ENCODE data around the gene EGLN3. TPM values are rescaled to one million over a fixed set of nuclear protein-coding genes. Genes with fewer than 3 reads are reported as not detected.
A peak's percentile ranks its signal among the peaks of the same experiment; 100 is the strongest.

The EGLN3 gene
- total and polyA plus RNA-seq, 2 of the 13 experiments (the other 11 are each of a cell fraction or from before 2014, with no cell fraction given) = 0.18 to 27.3 TPM

GRCh38 chr14:33956640-33957039, 5.8 kb upstream of the EGLN3 start:
- Histone ChIP-seq H3K4me2 (ENCODE audit: low read depth, low read length) (no peak overlapping the region), H3K4me3 (replicated peaks in 1 of 3; ENCODE audit: insufficient read depth in 1 of 3, low read depth in 2 of 3, low read length in 3 of 3) (no peak overlapping the region)
- CTCF ChIA-PET (ENCODE audit: low intra/inter-chr PET ratio, low total read pairs) = interaction anchor here (1.3 kb wide), 1 partner anchor 141 kb away, joined by 3 read pairs; no protein-coding TSS in a partner anchor

DNA sequence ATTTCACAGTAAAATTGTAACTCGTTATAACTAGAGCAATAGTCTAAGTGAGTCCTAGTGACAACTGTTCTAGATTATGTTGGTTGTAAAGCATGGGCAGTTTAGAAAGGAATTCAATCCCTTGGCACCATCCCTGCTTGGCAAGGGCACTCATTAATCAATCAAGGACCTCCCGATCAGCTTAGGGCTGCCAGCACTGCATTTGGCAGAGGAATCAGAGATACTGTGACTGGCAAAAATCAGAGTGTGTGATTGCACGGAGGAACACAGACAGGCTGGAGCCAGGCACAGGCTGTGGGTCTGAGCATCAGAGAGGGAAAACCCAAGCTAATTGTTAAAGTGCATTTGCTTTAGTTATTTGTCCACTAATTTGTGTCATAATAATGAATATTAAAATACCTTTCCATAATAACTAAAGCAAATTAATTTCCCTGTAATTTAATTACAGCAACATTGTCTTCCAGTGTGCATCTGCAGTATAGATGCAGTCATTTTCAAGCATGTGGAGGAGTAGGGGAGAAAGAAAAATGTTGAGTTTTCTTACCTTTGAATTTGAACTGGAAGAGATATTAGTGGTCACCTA, 3.2 kb upstream of the EGLN3 start:
- ATAC-seq (no peak), DNase-seq (ENCODE audit: low spot score) (no peak), FAIRE-seq (no peak)
- ChIA-PET CTCF (ENCODE audit: low intra/inter-chr PET ratio, low total read pairs) (no interaction called here), POLR2A (no interaction called here)
- Histone ChIP-seq H3K27me3 (ENCODE audit: control insufficient read depth in 1 of 2, insufficient read depth in 2 of 2, low read length in 2 of 2) (peaks cover 2 to 59% of the 10 kb centered on the region in 2 experiments; a peak in 3 of 5 replicates), H2AFZ (ENCODE audit: low read length) (no peak overlapping the region), H3K4me3 (replicated peaks in 1 of 3; ENCODE audit: insufficient read depth in 1 of 3, low read depth in 2 of 3, low read length in 3 of 3) (no peak overlapping the region), H3K9me3 (ENCODE audit: low read length) (no peaks in the 10 kb centered on the region), H3K9ac (ENCODE audit: insufficient read depth, low read depth, low read length) (no peak overlapping the region), H3K27ac (ENCODE audit: extremely low read length, insufficient read depth, low read length) (no peak overlapping the region), H3K36me3 (replicated peaks in 1 of 2; ENCODE audit: control insufficient read depth in 1 of 2, insufficient read depth in 2 of 2, low read length in 2 of 2) (no peaks in the 10 kb centered on the region), H3K4me1 (ENCODE audit: insufficient read depth, low read length) (peaks cover 9% of the 10 kb centered on the region), H3K4me2 (ENCODE audit: low read depth, low read length) (no peak overlapping the region), H4K20me1 (ENCODE audit: insufficient read depth, low read length) (peaks cover 7% of the 10 kb centered on the region; the same call in 1 of the 2 replicates), H3K79me2 (ENCODE audit: insufficient read depth, low read length) (peaks cover 12% of the 10 kb centered on the region)
- intact Hi-C loops (cut with micrococcal nuclease; ENCODE audit: unreplicated experiment) (loop anchor here (5.0 kb wide), 1 partner anchor 107 kb away; no protein-coding TSS in a partner anchor), in situ Hi-C loops (cut with HindIII; ENCODE audit: extremely low pct_ligation_motif_present, low pct_unique_long_range_greater_than_20kb) (no loop called here)
- TF ChIP-seq ZNF563 (CRISPR knock-in tag; IDR thresholded peaks at IDR 0.05) (no peak), NFE2L2 (IDR thresholded peaks at IDR 0.05; ENCODE audit: low read length) (peak; percentile 34; the same call in 1 of the 2 replicates)
- WGBS (ENCODE audit: low lambda C conversion rate) = 52% methylated on average over 3 of the region's 3 CpGs
- BruUV-seq (replicated peaks) = no TSS peak

More at GRCh38 chr14:33956640-33957039, 5.8 kb upstream of the EGLN3 start:
- POLR2A ChIA-PET = no interaction called here
- TF ChIP-seq ZNF746 (CRISPR knock-in tag; IDR thresholded peaks at IDR 0.05) (no peak), JUNB (CRISPR knock-in tag; IDR thresholded peaks at IDR 0.05; ENCODE audit: borderline replicate concordance) (no peak), BRCA1 (CRISPR knock-in tag; IDR thresholded peaks at IDR 0.05) (no peak), EP300 (IDR thresholded peaks at IDR 0.05; ENCODE audit: low read depth in 2 of 2, low read length in 2 of 2) (peak in 1 of 2 experiments; percentile 24; a peak in 1 of 4 replicates), EP300 (CRISPR knock-in tag; IDR thresholded peaks at IDR 0.05; ENCODE audit: borderline replicate concordance) (no peak), ZKSCAN8 (CRISPR knock-in tag; IDR thresholded peaks at IDR 0.05; ENCODE audit: borderline replicate concordance) (0 out of 2 replicates have a peak, but pooled peaks have one; percentile 2), ZNF484 (CRISPR knock-in tag; IDR thresholded peaks at IDR 0.05; ENCODE audit: borderline replicate concordance, low read depth) (no peak)
- TF ChIP-seq, protein P1, sequence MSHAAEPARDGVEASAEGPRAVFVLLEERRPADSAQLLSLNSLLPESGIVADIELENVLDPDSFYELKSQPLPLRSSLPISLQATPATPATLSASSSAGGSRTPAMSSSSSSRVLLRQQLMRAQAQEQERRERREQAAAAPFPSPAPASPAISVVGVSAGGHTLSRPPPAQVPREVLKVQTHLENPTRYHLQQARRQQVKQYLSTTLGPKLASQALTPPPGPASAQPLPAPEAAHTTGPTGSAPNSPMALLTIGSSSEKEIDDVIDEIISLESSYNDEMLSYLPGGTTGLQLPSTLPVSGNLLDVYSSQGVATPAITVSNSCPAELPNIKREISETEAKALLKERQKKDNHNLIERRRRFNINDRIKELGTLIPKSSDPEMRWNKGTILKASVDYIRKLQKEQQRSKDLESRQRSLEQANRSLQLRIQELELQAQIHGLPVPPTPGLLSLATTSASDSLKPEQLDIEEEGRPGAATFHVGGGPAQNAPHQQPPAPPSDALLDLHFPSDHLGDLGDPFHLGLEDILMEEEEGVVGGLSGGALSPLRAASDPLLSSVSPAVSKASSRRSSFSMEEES (CRISPR knock-in tag; IDR thresholded peaks at IDR 0.05) = no peak
- 7% methylated on average over 2 of the region's 2 CpGs for WGBS (ENCODE audit: low lambda C conversion rate)
- intact Hi-C loops (cut with micrococcal nuclease; ENCODE audit: unreplicated experiment) = loop anchor here (5.0 kb wide), 1 partner anchor 271 kb away; no protein-coding TSS in a partner anchor
- no peak for ATAC-seq
- no peak for DNase-seq (ENCODE audit: low spot score)
- H3K9ac ChIP-seq (ENCODE audit: insufficient read depth, low read depth, low read length) = no peak overlapping the region
- in situ Hi-C loops (cut with HindIII; ENCODE audit: extremely low pct_ligation_motif_present, low pct_unique_long_range_greater_than_20kb) = no loop called here
- peaks cover 1% of the 10 kb centered on the region for H3K4me1 ChIP-seq (ENCODE audit: insufficient read depth, low read length)
- no peaks in the 10 kb centered on the region for H3K79me2 ChIP-seq (ENCODE audit: insufficient read depth, low read length)
- no peaks in the 10 kb centered on the region for H3K36me3 ChIP-seq (replicated peaks in 1 of 2; ENCODE audit: control insufficient read depth in 1 of 2, insufficient read depth in 2 of 2, low read length in 2 of 2)
- no peak overlapping the region for H3K27ac ChIP-seq (ENCODE audit: extremely low read length, insufficient read depth, low read length)
- peaks cover 2 to 35% of the 10 kb centered on the region in 2 experiments; a peak in 3 of 5 replicates for H3K27me3 ChIP-seq (ENCODE audit: control insufficient read depth in 1 of 2, insufficient read depth in 2 of 2, low read length in 2 of 2)
- no peak for FAIRE-seq
- no peaks in the 10 kb centered on the region for H3K9me3 ChIP-seq (ENCODE audit: low read length)
- H4K20me1 ChIP-seq (ENCODE audit: insufficient read depth, low read length) = no peaks in the 10 kb centered on the region
- H2AFZ ChIP-seq (ENCODE audit: low read length) = no peak overlapping the region
- BruUV-seq (replicated peaks) = no TSS peak
